HepG2 (cell line): Measurements from ENCODE around the gene TWIST2. TPM values are rescaled to one million over a fixed set of nuclear protein-coding genes. Genes with fewer than 3 reads are reported as not detected.

Experiments
- ATAC-seq: fragments of 200-7000 bp; cut with Tn5 transposase; 3 replicates; pipeline ENCODE4 v1.9.1; 2020; ENCODE audit warnings: mild to moderate bottlenecking, moderate library complexity
- BruUV-seq: library from RNA; stranded (reverse); fragments of 400-500 nt; replicated peaks from 2 replicates; lab custom pipeline; 2021; lab: Mats Ljungman, UMichigan
- CTCF ChIA-PET: fragments of 300-600 bp; formaldehyde crosslinking; extraction: SDS; loops from one replicate; lab custom pipeline; 2021; ENCODE audit warnings: low total read pairs, inconsistent platforms, low intra/inter-chr PET ratio; lab: Yijun Ruan, JAX
- POLR2A ChIA-PET: fragments of 350-600 bp; sonication (Branson Sonifier 250); formaldehyde crosslinking; loops from one replicate; lab custom pipeline; 2020; ENCODE audit warnings: antibody characterized with exemption, inconsistent platforms; lab: Yijun Ruan, JAX
- DNase-seq: peaks from one replicate; pipeline ENCODE4 v3.0.0-alpha.2; 2015; ENCODE audit warnings: low spot score
- FAIRE-seq: peaks from 3 replicates; lab custom pipeline; 2011; peaks lifted over from hg19 to GRCh38; lab: Jason Lieb, UNC
- H2AFZ ChIP-seq: one replicate; pipeline ENCODE4 v1.6.1; 2011; ENCODE audit warnings: low read length, inconsistent platforms
- H3K27ac ChIP-seq: fragments of 300-600 bp; 3 replicates; pipeline ENCODE4 v1.8.0; 2011; ENCODE audit warnings: mixed run types, mild to moderate bottlenecking, mixed read lengths, low read length, inconsistent platforms; ENCODE audit not compliant: insufficient read depth; ENCODE audit errors: extremely low read length
- H3K27me3 ChIP-seq, 2 experiments: fragments of 200-600 bp in 1 of 2; 2 replicates in 1 of 2; 3 replicates in 1 of 2; pipeline versions ENCODE4 v1.6.0 to v1.8.0; 2011; ENCODE audit warnings: low read length in 2 of 2, mild to moderate bottlenecking in 2 of 2, moderate library complexity in 2 of 2, inconsistent platforms in 1 of 2; ENCODE audit not compliant: insufficient read depth in 2 of 2, control insufficient read depth in 1 of 2
- H3K36me3 ChIP-seq, 2 experiments: fragments of 200-600 bp in 1 of 2; replicated peaks in 1 of 2; 2 replicates in 1 of 2; 3 replicates in 1 of 2; pipeline versions ENCODE4 v1.5.1 to v1.8.0; 2011; ENCODE audit warnings: low read length in 2 of 2, inconsistent platforms in 1 of 2; ENCODE audit not compliant: insufficient read depth in 2 of 2, control insufficient read depth in 1 of 2
- H3K4me1 ChIP-seq: 2 replicates; pipeline ENCODE4 v1.5.1; 2012; ENCODE audit warnings: low read length, inconsistent platforms; ENCODE audit not compliant: insufficient read depth
- H3K4me2 ChIP-seq: 2 replicates; pipeline ENCODE4 v1.6.0; 2011; ENCODE audit warnings: low read depth, low read length, inconsistent platforms
- H3K4me3 ChIP-seq, 3 experiments: fragments of 200-600 bp in 1 of 3; sonication (generic), shearing (Covaris generic) in 1 of 3; replicated peaks in 1 of 3; 2 replicates each; pipeline ENCODE4 v1.5.1; 2011 to 2016; ENCODE audit warnings: low read length in 3 of 3, inconsistent platforms in 2 of 3, low read depth in 2 of 3, mild to moderate bottlenecking in 2 of 3, control low read depth in 1 of 3, mixed read lengths in 1 of 3; ENCODE audit not compliant: insufficient read depth in 1 of 3
- H3K79me2 ChIP-seq: one replicate; pipeline ENCODE4 v1.6.1; 2011; ENCODE audit warnings: low read length, inconsistent platforms; ENCODE audit not compliant: insufficient read depth
- H3K9ac ChIP-seq: 2 replicates; pipeline ENCODE4 v1.6.0; 2011; ENCODE audit warnings: mild to moderate bottlenecking, low read depth, low read length, inconsistent platforms; ENCODE audit not compliant: insufficient read depth
- H3K9me3 ChIP-seq: 2 replicates; pipeline ENCODE4 v1.5.1; 2012; ENCODE audit warnings: mild to moderate bottlenecking, low read length
- H4K20me1 ChIP-seq: 2 replicates; pipeline ENCODE4 v1.6.0; 2011; ENCODE audit warnings: inconsistent platforms, mild to moderate bottlenecking, low read length, moderate library complexity; ENCODE audit not compliant: insufficient read depth
- DNMT1 ChIP-seq: sonication (generic); formaldehyde crosslinking; IDR thresholded peaks from 2 replicates; pipeline ENCODE4 v1.5.1; 2020; ENCODE audit warnings: mild to moderate bottlenecking, missing genetic modification reagents
- FOXJ3 ChIP-seq: sonication (generic); formaldehyde crosslinking; IDR thresholded peaks from 2 replicates; pipeline ENCODE4 v1.4.0; 2020; ENCODE audit warnings: missing genetic modification reagents, mild to moderate bottlenecking, borderline replicate concordance
- HNRNPL ChIP-seq: fragments of 200-400 bp; formaldehyde crosslinking; IDR thresholded peaks from 2 replicates; pipeline ENCODE4 v1.6.1; 2017; ENCODE audit warnings: mild to moderate bottlenecking, low read depth, low read length
- LBX2 ChIP-seq: sonication (generic); formaldehyde crosslinking; IDR thresholded peaks from 2 replicates; pipeline ENCODE4 v1.5.0; 2020; ENCODE audit warnings: missing genetic modification reagents, mild to moderate bottlenecking, borderline replicate concordance
- MTF1 ChIP-seq: sonication (generic); formaldehyde crosslinking; IDR thresholded peaks from 2 replicates; pipeline ENCODE4 v1.5.0; 2020; ENCODE audit warnings: missing genetic modification reagents
- PTBP1 ChIP-seq: fragments of 200-400 bp; formaldehyde crosslinking; IDR thresholded peaks from 2 replicates; pipeline ENCODE4 v1.6.1; 2018; ENCODE audit warnings: low read length, low read depth; ENCODE audit not compliant: poor library complexity, severe bottlenecking
- RNF2 ChIP-seq: fragments of 450-650 bp; conservative IDR thresholded peaks from 2 replicates; pipeline ENCODE4 v1.6.1; 2016; ENCODE audit warnings: low read depth
- ZIK1 ChIP-seq: sonication (generic); formaldehyde crosslinking; IDR thresholded peaks from 2 replicates; pipeline ENCODE4 v1.5.0; 2020; ENCODE audit warnings: mild to moderate bottlenecking, low read depth, missing genetic modification reagents, borderline replicate concordance
- ZNF792 ChIP-seq: IDR thresholded peaks from 2 replicates; pipeline ENCODE4 v1.6.1; 2016
- WGBS: methylation state at CpG from one replicate; pipeline ENCODE4 v1.1.6; 2017; ENCODE audit warnings: low lambda C conversion rate; 5-methylcytosine and 5-hydroxymethylcytosine counted together
- in situ Hi-C: cut with HindIII; loops from 2 replicates; pipeline ENCODE4 v1.10.0; 2017; ENCODE audit warnings: low pct_unique_long_range_greater_than_20kb; ENCODE audit not compliant: extremely low pct_ligation_motif_present
- intact Hi-C: fragments of 100-400 bp; cut with micrococcal nuclease; formaldehyde crosslinking; loops from one replicate; pipeline ENCODE4 v1.10.0; 2022; ENCODE audit not compliant: unreplicated experiment
- polyA plus RNA-seq, 8 experiments: library from polyadenylated mRNA; depleted of rRNA in 3 of 8; stranded (reverse) in 7 of 8; unstranded in 1 of 8; fragments of >200 nt; fragmentation: Illumina TruSeq in 4 of 8; extraction: Trizol in 4 of 8; gene quantifications; 2 replicates each; pipeline versions ENCODE4 v1.2.1 to v1.2.3, GENCODE V29; 2011 to 2016; ENCODE audit warnings: low read depth in 4 of 8, missing spikeins in 1 of 8, mixed read lengths in 1 of 8; ENCODE audit not compliant: insufficient read depth in 1 of 8
- total RNA-seq, 5 experiments: library from RNA; depleted of rRNA; stranded (reverse); fragments of >200 nt; fragmentation: Illumina TruSeq; extraction: Trizol; gene quantifications; 2 replicates each; pipeline ENCODE4 v1.2.3, GENCODE V29; 2016; ENCODE audit warnings: low read depth in 1 of 5
- TF ChIP-seq, protein P1 (sequence below): sonication (generic); formaldehyde crosslinking; IDR thresholded peaks from 2 replicates; pipeline ENCODE4 v1.4.0; 2020; ENCODE audit warnings: missing genetic modification reagents, borderline replicate concordance
- TF ChIP-seq, protein P2 (sequence below): sonication (generic); formaldehyde crosslinking; IDR thresholded peaks from 2 replicates; pipeline ENCODE4 v1.5.0; 2020; ENCODE audit warnings: mild to moderate bottlenecking, missing genetic modification reagents

TWIST2 gene
- total and polyA plus RNA-seq, 2 of the 13 experiments (the other 11 are each of a cell fraction or from before 2014, with no cell fraction given) = 0.08 to 0.11 TPM

GRCh38 chr2:238898534-238899281, 50.8 kb downstream of the TWIST2 start:
- H3K36me3 ChIP-seq = no peaks in the 10 kb centered on the region
- H3K4me3 ChIP-seq = no peak overlapping the region
- intact Hi-C loops = no loop called here
- no peak for ATAC-seq
- H3K9me3 ChIP-seq = no peaks in the 10 kb centered on the region
- BruUV-seq = no TSS peak
- H4K20me1 ChIP-seq = no peaks in the 10 kb centered on the region
- H3K9ac ChIP-seq = no peak overlapping the region
- ChIA-PET CTCF (no interaction called here), POLR2A (no interaction called here)
- no peak overlapping the region for H3K4me2 ChIP-seq
- in situ Hi-C loops = no loop called here
- FAIRE-seq = no peak
- no peak overlapping the region for H3K27ac ChIP-seq
- H3K79me2 ChIP-seq = no peaks in the 10 kb centered on the region
- 30% methylated on average over 18 of the region's 22 CpGs for WGBS
- TF ChIP-seq HNRNPL (0 out of 2 replicates have a peak, but pooled peaks have one; percentile 21), PTBP1 (no peak)
- H3K4me1 ChIP-seq = no peaks in the 10 kb centered on the region
- no peak for DNase-seq
- peaks cover 17 to 67% of the 10 kb centered on the region in 2 experiments for H3K27me3 ChIP-seq
- H2AFZ ChIP-seq = no peak overlapping the region

- POLR2A ChIA-PET = no interaction called here
- no peaks in the 10 kb centered on the region for H3K9me3 ChIP-seq
- TF ChIP-seq, protein P1, sequence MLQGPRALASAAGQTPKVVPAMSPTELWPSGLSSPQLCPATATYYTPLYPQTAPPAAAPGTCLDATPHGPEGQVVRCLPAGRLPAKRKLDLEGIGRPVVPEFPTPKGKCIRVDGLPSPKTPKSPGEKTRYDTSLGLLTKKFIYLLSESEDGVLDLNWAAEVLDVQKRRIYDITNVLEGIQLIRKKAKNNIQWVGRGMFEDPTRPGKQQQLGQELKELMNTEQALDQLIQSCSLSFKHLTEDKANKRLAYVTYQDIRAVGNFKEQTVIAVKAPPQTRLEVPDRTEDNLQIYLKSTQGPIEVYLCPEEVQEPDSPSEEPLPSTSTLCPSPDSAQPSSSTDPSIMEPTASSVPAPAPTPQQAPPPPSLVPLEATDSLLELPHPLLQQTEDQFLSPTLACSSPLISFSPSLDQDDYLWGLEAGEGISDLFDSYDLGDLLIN (CRISPR knock-in tag) = no peak
- TF ChIP-seq DNMT1 (no peak), ZNF792 (no peak), MTF1 (CRISPR knock-in tag) (no peak), LBX2 (CRISPR knock-in tag) (no peak), FOXJ3 (CRISPR knock-in tag) (no peak), RNF2 (no peak), ZIK1 (CRISPR knock-in tag) (no peak)
- TF ChIP-seq, protein P2, sequence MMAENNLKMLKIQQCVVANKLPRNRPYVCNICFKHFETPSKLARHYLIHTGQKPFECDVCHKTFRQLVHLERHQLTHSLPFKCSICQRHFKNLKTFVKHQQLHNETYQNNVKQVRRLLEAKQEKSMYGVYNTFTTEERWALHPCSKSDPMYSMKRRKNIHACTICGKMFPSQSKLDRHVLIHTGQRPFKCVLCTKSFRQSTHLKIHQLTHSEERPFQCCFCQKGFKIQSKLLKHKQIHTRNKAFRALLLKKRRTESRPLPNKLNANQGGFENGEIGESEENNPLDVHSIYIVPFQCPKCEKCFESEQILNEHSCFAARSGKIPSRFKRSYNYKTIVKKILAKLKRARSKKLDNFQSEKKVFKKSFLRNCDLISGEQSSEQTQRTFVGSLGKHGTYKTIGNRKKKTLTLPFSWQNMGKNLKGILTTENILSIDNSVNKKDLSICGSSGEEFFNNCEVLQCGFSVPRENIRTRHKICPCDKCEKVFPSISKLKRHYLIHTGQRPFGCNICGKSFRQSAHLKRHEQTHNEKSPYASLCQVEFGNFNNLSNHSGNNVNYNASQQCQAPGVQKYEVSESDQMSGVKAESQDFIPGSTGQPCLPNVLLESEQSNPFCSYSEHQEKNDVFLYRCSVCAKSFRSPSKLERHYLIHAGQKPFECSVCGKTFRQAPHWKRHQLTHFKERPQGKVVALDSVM (CRISPR knock-in tag) = no peak
- H3K79me2 ChIP-seq = no peaks in the 10 kb centered on the region
- no peaks in the 10 kb centered on the region for H3K4me1 ChIP-seq
- 8% methylated on average over 7 of the region's 7 CpGs for WGBS
- no TSS peak for BruUV-seq
- intact Hi-C loops (no loop called here), in situ Hi-C loops (no loop called here)
- H3K27me3 ChIP-seq = peaks cover 14 to 60% of the 10 kb centered on the region in 2 experiments
- ATAC-seq (no peak), DNase-seq (no peak), FAIRE-seq (no peak)
- H3K36me3 ChIP-seq = no peaks in the 10 kb centered on the region
- no peak overlapping the region for H3K27ac ChIP-seq
- H3K9ac ChIP-seq = no peak overlapping the region
- no peak overlapping the region for H3K4me3 ChIP-seq
- H3K4me2 ChIP-seq = no peak overlapping the region
- no peaks in the 10 kb centered on the region for H4K20me1 ChIP-seq
- CTCF ChIA-PET = no interaction called here
- H2AFZ ChIP-seq = no peak overlapping the region
Measured at GRCh38 chr2:238899386-238899785, 51.5 kb downstream of the TWIST2 start.
